Esophagus muscularis mucosa (tissue), 4 donors: ENCODE measurements around the gene PACRG. TPM values are rescaled to one million over a fixed set of nuclear protein-coding genes. Genes with fewer than 3 reads are reported as not detected.

Experiments used
- DNase-seq: peaks from one replicate; pipeline ENCODE4 v3.0.0-alpha.2; 2017; ENCODE audit errors: extremely low spot score
- H3K27ac ChIP-seq, 4 donors: fragments of 200-600 bp; sonication (generic); replicated peaks in 1 of 4; 1 replicate in 3 of 4; 2 replicates in 1 of 4; pipeline ENCODE4 v1.5.1; 2016 to 2019; ENCODE audit warnings: mild to moderate bottlenecking in 1 of 4
- H3K27me3 ChIP-seq, 4 donors: fragments of 200-600 bp; sonication (generic); one replicate each; pipeline versions ENCODE4 v1.5.1 to v1.6.0; 2016 to 2019
- H3K36me3 ChIP-seq, 4 donors: fragments of 200-600 bp; sonication (generic); one replicate each; pipeline ENCODE4 v1.5.1; 2016 to 2019
- H3K4me1 ChIP-seq, 4 donors: fragments of 200-600 bp; sonication (generic); one replicate each; pipeline ENCODE4 v1.5.1; 2016 to 2019
- H3K4me3 ChIP-seq, 4 donors: fragments of 200-600 bp; sonication (generic); 1 replicate in 2 of 4; 2 replicates in 2 of 4; pipeline ENCODE4 v1.5.1; 2016 to 2019; ENCODE audit warnings: mild to moderate bottlenecking in 4 of 4, moderate library complexity in 1 of 4
- H3K9me3 ChIP-seq, 4 donors: fragments of 200-600 bp; sonication (generic); 1 replicate in 3 of 4; 2 replicates in 1 of 4; pipeline ENCODE4 v1.5.1; 2016 to 2019
- EP300 ChIP-seq: sonication (generic); formaldehyde crosslinking; IDR thresholded peaks from one replicate; pipeline ENCODE4 v1.6.1; 2017; ENCODE audit warnings: antibody characterized with exemption
- POLR2A ChIP-seq: fragments of 450-650 bp; IDR thresholded peaks from one replicate; pipeline ENCODE4 v1.6.1; 2017; ENCODE audit warnings: antibody characterized with exemption, moderate library complexity, mild to moderate bottlenecking, low read depth
- POLR2AphosphoS5 ChIP-seq, 2 donors: sonication (generic); formaldehyde crosslinking; IDR thresholded peaks; one replicate each; pipeline ENCODE4 v1.6.1; 2017; ENCODE audit warnings: antibody characterized with exemption in 2 of 2
- WGBS: methylation state at CpG from one replicate; pipeline ENCODE4 v1.1.5; 2018; 5-methylcytosine and 5-hydroxymethylcytosine counted together
- intact Hi-C: fragments of 100-400 bp; cut with DNase I; formaldehyde crosslinking; loops from one replicate; pipeline ENCODE4 v1.15.1; 2023
- total RNA-seq, 4 donors: library from RNA; depleted of rRNA; stranded (reverse); fragments of >200 nt; gene quantifications; one replicate each; pipeline versions ENCODE4 v1.1.0 to v1.2.1, GENCODE V29; 2016
- TF ChIP-seq, protein P1 (sequence below), 3 experiments: fragments of 200-600 bp in 2 of 3; fragments of 450-650 bp in 1 of 3; sonication (generic) in 2 of 3; IDR thresholded peaks; one replicate each; pipeline ENCODE4 v1.5.1; 2017 to 2019; ENCODE audit warnings: antibody characterized with exemption in 3 of 3, mild to moderate bottlenecking in 2 of 3, moderate library complexity in 1 of 3

The PACRG gene
- total RNA-seq, 4 donors from 2014 or later = 1.3 to 3.5 (median 1.8) TPM; not detected in 1

- 75% methylated on average over 6 of the region's 6 CpGs for WGBS
- Histone ChIP-seq H3K27me3 (no peaks in the 10 kb centered on the region), H3K4me1 (no peaks in the 10 kb centered on the region), H3K27ac (no peak overlapping the region), H3K36me3 (no peaks in the 10 kb centered on the region), H3K4me3 (no peak overlapping the region), H3K9me3 (no peaks in the 10 kb centered on the region)
- TF ChIP-seq EP300 = no peak
- no peak for TF ChIP-seq POLR2AphosphoS5 (IDR thresholded peaks at IDR 0.05)
- TF ChIP-seq POLR2A = no peak
- TF ChIP-seq, protein P1, sequence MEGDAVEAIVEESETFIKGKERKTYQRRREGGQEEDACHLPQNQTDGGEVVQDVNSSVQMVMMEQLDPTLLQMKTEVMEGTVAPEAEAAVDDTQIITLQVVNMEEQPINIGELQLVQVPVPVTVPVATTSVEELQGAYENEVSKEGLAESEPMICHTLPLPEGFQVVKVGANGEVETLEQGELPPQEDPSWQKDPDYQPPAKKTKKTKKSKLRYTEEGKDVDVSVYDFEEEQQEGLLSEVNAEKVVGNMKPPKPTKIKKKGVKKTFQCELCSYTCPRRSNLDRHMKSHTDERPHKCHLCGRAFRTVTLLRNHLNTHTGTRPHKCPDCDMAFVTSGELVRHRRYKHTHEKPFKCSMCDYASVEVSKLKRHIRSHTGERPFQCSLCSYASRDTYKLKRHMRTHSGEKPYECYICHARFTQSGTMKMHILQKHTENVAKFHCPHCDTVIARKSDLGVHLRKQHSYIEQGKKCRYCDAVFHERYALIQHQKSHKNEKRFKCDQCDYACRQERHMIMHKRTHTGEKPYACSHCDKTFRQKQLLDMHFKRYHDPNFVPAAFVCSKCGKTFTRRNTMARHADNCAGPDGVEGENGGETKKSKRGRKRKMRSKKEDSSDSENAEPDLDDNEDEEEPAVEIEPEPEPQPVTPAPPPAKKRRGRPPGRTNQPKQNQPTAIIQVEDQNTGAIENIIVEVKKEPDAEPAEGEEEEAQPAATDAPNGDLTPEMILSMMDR (IDR thresholded peaks at IDR 0.05) = no peak
- intact Hi-C loops = no loop called here
- DNase-seq = peak; percentile 31
Observed at GRCh38 chr6:163162874-163163213, 435.1 kb downstream of the PACRG start.

GRCh38 chr6:163164175-163164900 is 436.6 kb downstream of the PACRG start:
- intact Hi-C loops = no loop called here
- TF ChIP-seq, protein P1 (IDR thresholded peaks at IDR 0.05) = no peak
- no peak for TF ChIP-seq POLR2A
- no peak for TF ChIP-seq POLR2AphosphoS5 (IDR thresholded peaks at IDR 0.05)
- no peak for TF ChIP-seq EP300
- peak; percentile 60 for DNase-seq
- no peaks in the 10 kb centered on the region for H3K27me3 ChIP-seq
- H3K4me1 ChIP-seq = no peaks in the 10 kb centered on the region
- no peak overlapping the region for H3K4me3 ChIP-seq
- no peaks in the 10 kb centered on the region for H3K9me3 ChIP-seq
- H3K27ac ChIP-seq = no peak overlapping the region
- no peaks in the 10 kb centered on the region for H3K36me3 ChIP-seq
- 90% methylated on average over 9 of the region's 9 CpGs for WGBS

DNA sequence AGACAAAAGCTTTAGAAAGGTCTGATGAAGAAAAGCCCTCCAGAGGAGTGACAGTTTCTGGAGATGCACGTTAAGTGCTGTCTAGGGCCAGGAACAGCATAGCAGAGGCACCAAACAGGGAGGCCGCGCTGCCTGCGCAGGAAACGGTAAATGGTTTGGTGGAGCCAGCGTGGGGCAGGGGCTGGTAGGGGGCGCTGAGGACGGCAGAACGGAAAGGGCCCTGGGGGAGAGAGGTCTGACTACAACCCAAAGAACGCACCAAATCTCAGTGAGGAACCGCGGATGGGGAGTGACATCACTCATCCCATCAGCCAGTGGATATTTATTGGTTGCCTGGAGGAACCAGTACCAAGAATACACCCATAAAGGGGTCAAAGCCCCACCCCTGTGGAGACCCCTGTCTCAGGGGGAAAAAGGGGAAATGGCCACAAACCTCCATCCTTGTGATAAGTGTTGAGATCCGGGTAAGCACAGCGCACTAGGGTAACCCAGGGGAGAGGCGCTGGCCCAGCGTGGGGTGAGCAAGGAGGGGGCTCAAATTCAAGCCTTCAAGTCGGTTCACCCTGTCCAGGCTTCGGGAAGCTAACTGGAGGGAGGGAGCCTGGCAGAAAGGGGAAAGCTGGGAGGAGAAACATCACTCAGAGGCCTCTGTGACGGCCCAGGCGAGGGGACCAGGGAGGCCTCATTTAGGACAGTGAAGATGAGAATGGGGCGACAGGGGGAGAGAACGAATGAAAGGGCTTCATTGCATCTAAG is 437.6 kb downstream of the PACRG start:
- intact Hi-C loops = no loop called here
- WGBS = 92% methylated on average over 22 of the region's 22 CpGs
- peak; percentile 81 for DNase-seq
- Histone ChIP-seq H3K4me3 (no peak overlapping the region), H3K27me3 (no peaks in the 10 kb centered on the region), H3K9me3 (peaks cover 0 to 3% (median 0%) of the 10 kb centered on the region in 4 donors), H3K36me3 (no peaks in the 10 kb centered on the region), H3K27ac (peak overlapping the region in 1 of 4 donors; percentile 37), H3K4me1 (no peaks in the 10 kb centered on the region)
- TF ChIP-seq, protein P1 (IDR thresholded peaks at IDR 0.05) = no peak
- no peak for TF ChIP-seq POLR2AphosphoS5 (IDR thresholded peaks at IDR 0.05)
- TF ChIP-seq EP300 = no peak
- no peak for TF ChIP-seq POLR2A

- Histone ChIP-seq H3K4me1 (no peaks in the 10 kb centered on the region), H3K36me3 (no peaks in the 10 kb centered on the region), H3K9me3 (peaks cover 0 to 3% (median 0%) of the 10 kb centered on the region in 4 donors), H3K27me3 (no peaks in the 10 kb centered on the region), H3K27ac (no peak overlapping the region), H3K4me3 (no peak overlapping the region)
- intact Hi-C loops = no loop called here
- peak; percentile 24 for DNase-seq
- WGBS = 83% methylated on average over 14 of the region's 14 CpGs
- TF ChIP-seq POLR2A = no peak
- no peak for TF ChIP-seq POLR2AphosphoS5 (IDR thresholded peaks at IDR 0.05)
- TF ChIP-seq EP300 = no peak
- TF ChIP-seq, protein P1 (IDR thresholded peaks at IDR 0.05) = no peak
Observed at GRCh38 chr6:163165922-163166321, 438.1 kb downstream of the PACRG start.
